ENCODE measurements around the gene TTC39A.

GRCh38 chr1:51240084-51240483 is 90.3 kb downstream of the TTC39A start:
- TF ChIP-seq CTCF (conservative IDR thresholded peaks at IDR 0.05 in 1 of 2, IDR thresholded peaks at IDR 0.05 in 1 of 2; ENCODE audit: low read depth in 1 of 2, low read length in 2 of 2) (no peak), EZH2 (IDR thresholded peaks at IDR 0.05; ENCODE audit: low read length, missing control alignments) (no peak)
